Renal cortex interstitium (tissue), 11 donors: Measurements from ENCODE around the gene PDE8B. TPM values are rescaled to one million over a fixed set of nuclear protein-coding genes. Genes with fewer than 3 reads are reported as not detected.
A peak's percentile ranks its signal among the peaks of the same experiment; 100 is the strongest.

Experiments used
- DNase-seq, 11 donors: peaks; one replicate each; pipeline ENCODE4 v3.0.0-alpha.2; 2013; ENCODE audit warnings: low read depth in 9 of 11, low spot score in 4 of 11; ENCODE audit errors: extremely low read depth in 1 of 11
- polyA plus RNA-seq, 3 donors: library from polyadenylated mRNA; unstranded; fragments of 120-200 nt; gene quantifications; one replicate each; pipeline ENCODE4 v1.2.1, GENCODE V29; 2013; ENCODE audit not compliant: insufficient read length in 3 of 3

PDE8B gene
- polyA plus RNA-seq, 3 donors = 4.7 to 7.8 (median 4.7) TPM

DNA sequence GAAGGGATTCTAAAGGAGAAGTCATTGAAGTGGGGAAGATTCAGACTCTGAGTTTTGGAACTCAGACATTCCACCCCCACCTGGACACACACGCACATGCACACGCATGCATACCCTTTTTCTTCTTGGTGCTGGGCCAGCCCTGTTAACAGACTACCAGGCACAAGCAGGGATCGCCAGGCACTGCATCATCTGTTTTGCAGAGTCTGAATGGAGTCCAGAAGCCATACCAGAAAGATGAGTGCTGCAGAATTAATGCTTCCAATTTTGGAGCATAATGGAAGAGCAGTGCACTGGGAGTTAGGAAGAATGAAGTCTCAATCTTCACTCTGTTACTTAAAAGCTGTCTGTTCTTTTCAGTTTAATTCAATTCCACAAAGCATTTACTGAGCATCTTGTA, 95.5 kb downstream of the PDE8B start:
- DNase-seq = no peak

- DNase-seq = no peak
These were observed 96.1 kb downstream of the PDE8B start for GRCh38 chr5:77306531-77306930.

DNA sequence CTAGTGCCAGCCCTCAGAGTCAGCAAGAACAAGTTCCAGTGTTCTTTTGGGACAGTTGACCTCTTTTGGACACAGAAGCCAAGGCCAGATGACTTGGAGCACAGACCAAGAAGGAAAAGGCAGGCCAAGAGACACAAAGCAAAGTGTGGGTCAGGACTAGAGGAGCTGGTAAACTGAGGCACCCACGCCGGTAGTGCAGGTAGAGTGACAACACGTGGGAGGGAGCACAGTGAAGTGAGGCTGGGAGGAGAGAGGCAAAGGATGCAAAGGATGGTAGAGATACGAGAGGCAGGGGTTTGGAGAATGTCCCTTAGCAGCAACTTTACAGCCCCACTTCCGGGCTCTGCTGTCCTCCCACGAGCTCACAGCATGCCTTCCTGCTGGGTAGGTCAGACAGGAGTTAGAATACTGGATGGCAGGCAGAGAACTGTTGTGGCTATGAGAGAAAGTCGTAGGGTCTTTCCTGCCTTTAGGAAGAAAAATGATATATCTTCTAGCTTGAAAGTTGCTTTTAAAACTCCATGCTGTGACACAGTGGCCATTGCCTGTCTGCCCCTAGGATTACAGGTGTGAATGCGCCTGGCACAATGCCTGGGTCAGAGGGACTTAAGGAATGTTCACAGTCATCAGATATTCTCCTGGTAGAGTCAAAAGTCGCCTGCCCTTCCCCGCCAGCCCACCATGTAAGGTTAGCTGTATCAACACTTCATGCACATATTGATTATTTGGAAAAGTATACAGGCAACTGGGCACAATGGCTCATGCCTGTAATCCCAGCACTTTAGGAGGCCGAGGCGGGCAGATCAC, 97.9 kb downstream of the PDE8B start:
- no peak for DNase-seq

- DNase-seq = no peak
These were observed 98.7 kb downstream of the PDE8B start for GRCh38 chr5:77309140-77309539.

DNA sequence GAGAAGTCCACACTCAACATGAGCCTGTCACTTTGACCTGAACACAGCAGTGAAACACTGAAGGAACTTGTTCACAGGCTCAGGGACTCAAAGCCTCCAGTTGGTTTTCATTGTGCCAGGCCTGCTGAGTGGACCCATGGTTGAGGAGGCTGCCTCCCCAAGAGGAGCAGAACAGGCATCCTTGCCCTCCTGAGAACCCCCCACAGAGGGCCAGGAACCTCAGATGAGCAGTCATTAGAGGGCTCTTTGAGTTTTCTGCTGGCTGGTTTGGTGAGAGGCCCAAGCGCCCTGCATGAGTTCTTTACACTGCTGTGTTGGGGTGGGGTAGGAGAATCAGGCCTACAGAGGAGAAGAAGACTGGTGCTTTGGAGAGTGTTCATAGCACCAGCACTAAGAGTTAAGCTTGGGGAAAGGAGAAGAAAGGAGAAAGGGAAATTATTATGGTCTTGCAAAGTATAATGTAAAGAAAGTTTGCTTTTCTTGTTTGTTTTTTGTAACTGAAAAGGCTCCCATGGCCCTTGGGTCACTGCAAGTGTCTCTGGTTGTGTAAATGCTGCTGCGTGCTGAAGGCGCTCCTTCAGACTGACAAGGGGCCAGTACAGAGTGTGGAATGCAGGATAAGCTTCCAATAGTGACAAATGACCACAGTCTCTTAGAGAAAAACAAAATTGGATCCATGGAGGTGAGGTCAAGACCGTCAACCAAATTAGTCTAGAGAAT, 100.2 kb downstream of the PDE8B start:
- no peak for DNase-seq

- DNase-seq = no peak
These were observed 100.7 kb downstream of the PDE8B start for GRCh38 chr5:77311214-77311571.

- no peak for DNase-seq
These were observed 101.9 kb downstream of the PDE8B start for GRCh38 chr5:77312413-77312812.

- DNase-seq = no peak
These were observed 106.6 kb downstream of the PDE8B start for GRCh38 chr5:77316871-77317661.

- no peak for DNase-seq
These were observed 107.6 kb downstream of the PDE8B start for GRCh38 chr5:77318060-77318459.

DNA sequence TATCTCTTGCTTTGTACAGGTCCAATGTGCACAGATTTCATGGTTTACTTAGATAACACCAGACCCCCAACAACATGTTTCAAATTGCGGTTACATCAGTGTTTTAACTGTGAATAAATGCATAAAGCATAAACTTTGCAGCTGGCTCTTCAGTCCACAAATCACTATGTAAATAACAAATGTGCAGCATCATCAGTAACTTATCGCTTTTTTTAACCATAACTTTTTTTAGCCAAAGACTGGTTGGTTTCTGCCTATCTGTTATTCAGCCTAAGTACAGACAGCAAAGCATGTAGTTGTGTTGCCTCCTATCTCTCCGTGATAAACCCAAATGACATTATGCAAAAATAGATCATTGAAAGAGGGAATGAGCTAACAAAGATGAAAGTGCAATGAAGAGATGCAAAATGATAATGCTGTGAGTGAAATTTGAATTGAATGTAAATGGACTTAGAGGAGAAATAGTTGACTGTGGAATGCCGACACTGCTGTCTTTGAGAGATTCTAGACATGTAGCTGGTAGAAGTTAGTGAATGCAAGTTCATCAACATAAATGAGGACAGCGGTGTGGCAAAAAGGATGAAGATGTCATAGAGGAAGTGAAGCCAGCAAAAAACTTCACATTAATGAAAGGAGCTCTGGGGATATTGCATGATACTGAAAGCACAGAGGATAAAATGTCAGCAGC, 108.8 kb downstream of the PDE8B start:
- no peak for DNase-seq

DNA sequence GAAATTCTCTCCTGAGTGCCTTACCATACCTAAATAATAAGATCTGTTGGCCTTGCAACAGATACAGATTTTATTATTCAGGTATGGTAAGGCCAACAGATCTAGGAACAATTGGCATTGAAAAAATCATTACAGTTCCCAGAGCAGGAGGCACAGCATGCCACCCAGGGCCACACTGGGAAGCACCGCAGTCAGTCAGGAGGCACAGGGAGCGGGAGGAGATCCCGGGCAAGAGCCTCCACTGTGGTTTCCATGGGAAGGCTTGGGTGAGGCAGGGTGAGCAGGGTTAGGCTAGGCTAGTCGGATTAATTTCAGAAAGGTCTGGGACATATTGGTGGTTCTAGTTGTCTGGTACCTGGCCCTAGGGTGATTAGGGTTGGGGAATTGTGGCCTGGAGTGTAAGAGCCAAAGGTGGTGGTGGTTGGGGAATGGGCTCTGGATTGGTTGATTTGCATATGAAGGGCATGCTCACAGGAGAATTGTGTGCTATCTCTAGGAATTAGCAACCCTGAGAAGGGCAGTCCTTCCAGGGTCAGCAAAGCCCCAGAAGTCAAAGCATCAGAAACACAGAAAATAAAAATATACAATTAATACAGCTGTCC, 111.4 kb downstream of the PDE8B start:
- DNase-seq = no peak

- no peak for DNase-seq
These were observed 111.9 kb downstream of the PDE8B start for GRCh38 chr5:77322406-77322805.

- peak in 2 of 11 donors; percentile 10 to 18 for DNase-seq
These were observed 115.6 kb downstream of the PDE8B start for GRCh38 chr5:77325921-77326541.

DNA sequence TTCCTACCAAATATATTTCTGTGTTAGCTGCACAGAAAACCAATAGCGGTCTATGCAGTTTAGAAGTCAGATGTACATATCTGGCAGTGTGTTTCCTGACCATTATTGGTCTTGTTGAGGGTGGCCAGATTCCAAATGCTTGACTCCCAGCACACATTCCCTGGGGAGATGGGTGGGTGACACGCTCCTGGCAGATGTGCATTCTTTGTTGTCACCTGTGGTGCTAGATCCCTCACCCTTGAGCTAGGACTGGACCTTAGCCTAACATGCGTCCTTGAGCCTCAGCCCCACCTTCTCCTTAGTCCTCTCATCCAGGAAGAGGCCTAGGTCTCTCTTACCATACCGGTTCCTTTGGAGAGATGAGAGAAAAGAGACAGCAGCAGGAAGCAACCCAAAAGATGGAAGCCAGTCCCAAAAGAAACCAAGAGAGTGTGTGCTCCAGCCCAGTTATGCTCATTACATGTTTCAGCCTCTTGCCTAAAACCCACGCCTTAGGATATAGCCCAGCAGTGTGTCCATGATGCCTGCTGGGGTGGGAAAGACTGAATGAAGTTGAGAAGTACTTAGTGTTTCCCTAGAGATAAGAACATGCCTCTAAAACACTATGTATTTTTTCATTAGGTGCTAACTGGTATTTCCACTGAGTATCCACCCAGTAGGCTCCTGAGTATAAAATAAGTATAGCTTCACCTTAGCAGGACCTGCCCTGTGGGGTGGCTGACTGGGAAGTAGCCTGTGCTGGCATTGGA, 116.7 kb downstream of the PDE8B start:
- DNase-seq = no peak

GRCh38 chr5:77328930-77329647, 118.6 kb downstream of the PDE8B start:
- no peak for DNase-seq

- no peak for DNase-seq
These were observed 119.4 kb downstream of the PDE8B start for GRCh38 chr5:77329664-77330430.
